ENCODE measurements around the gene ZNF550. TPM values are rescaled to one million over a fixed set of nuclear protein-coding genes. Genes with fewer than 3 reads are reported as not detected.

Gene ZNF550
- total and polyA plus RNA-seq, 10 of the 15 experiments (the other 5 are each of a cell fraction or from before 2014, with no cell fraction given): 2.6 to 14.0 (median 7.4) TPM

Other genes with a start within 250 kb of the ZNF550 start
Only the 7 nearest of the 23 such genes appear.
- 8.7 and 9.5 TPM in 2 replicates for gene ZNF419, start 72.1 kb downstream of the ZNF550 start, total RNA-seq (2014; rRNA removed)
- gene ZNF419, start 72.1 kb downstream of the ZNF550 start, total RNA-seq (2014; rRNA removed; fragmentation: Illumina TruSeq; extraction: Trizol): 6.9 and 7.2 TPM in 2 replicates
- gene ZNF419, start 72.1 kb downstream of the ZNF550 start, total RNA-seq (2021): 6.2 and 7.3 TPM in 2 replicates
- gene ZNF419, start 72.1 kb downstream of the ZNF550 start, polyA plus RNA-seq (2011; rRNA removed): 12.8 and 16.3 TPM in 2 replicates
- gene ZNF419, start 72.1 kb downstream of the ZNF550 start, polyA plus RNA-seq (2014; fragmentation: Illumina TruSeq; extraction: Trizol): 5.8 and 7.7 TPM in 2 replicates
- gene ZNF419, start 72.1 kb downstream of the ZNF550 start, polyA plus RNA-seq (2014; fragmentation: Nextera tagmentation; extraction: Ambion mirVana): 1 to 10 TPM in 1 of 2 experiments, under 1 TPM in 1; 0.98 to 1.8 TPM
- gene ZNF419, start 72.1 kb downstream of the ZNF550 start, polyA plus RNA-seq (2014; rRNA removed): 7.6 and 8.0 TPM in 2 replicates
- gene ZNF419, start 72.1 kb downstream of the ZNF550 start, polyA plus RNA-seq (2016; fragmentation: Nextera tagmentation; extraction: Ambion mirVana): 1 to 10 TPM; 4.6 to 7.7 TPM
- 9.1 and 11.4 TPM in 2 replicates for gene ZNF773, start 59.9 kb downstream of the ZNF550 start, total RNA-seq (2014; rRNA removed)
- 6.0 and 7.6 TPM in 2 replicates for gene ZNF773, start 59.9 kb downstream of the ZNF550 start, total RNA-seq (2014; rRNA removed; fragmentation: Illumina TruSeq; extraction: Trizol)
- gene ZNF773, start 59.9 kb downstream of the ZNF550 start, total RNA-seq (2021): 5.6 and 6.4 TPM in 2 replicates
- 8.1 and 9.6 TPM in 2 replicates for gene ZNF773, start 59.9 kb downstream of the ZNF550 start, polyA plus RNA-seq (2011; rRNA removed)
- 5.5 and 7.4 TPM in 2 replicates for gene ZNF773, start 59.9 kb downstream of the ZNF550 start, polyA plus RNA-seq (2014; fragmentation: Illumina TruSeq; extraction: Trizol)
- gene ZNF773, start 59.9 kb downstream of the ZNF550 start, polyA plus RNA-seq (2014; fragmentation: Nextera tagmentation; extraction: Ambion mirVana): 1 to 10 TPM in 1 of 2 experiments, under 1 TPM in 1; 0.21 to 1.4 TPM
- gene ZNF773, start 59.9 kb downstream of the ZNF550 start, polyA plus RNA-seq (2014; rRNA removed): 7.5 and 8.0 TPM in 2 replicates
- gene ZNF773, start 59.9 kb downstream of the ZNF550 start, polyA plus RNA-seq (2016; fragmentation: Nextera tagmentation; extraction: Ambion mirVana): 1 to 10 TPM; 6.6 to 6.8 TPM
- 2.4 and 2.5 TPM in 2 replicates for gene ZNF549, start 32.5 kb downstream of the ZNF550 start, total RNA-seq (2014; rRNA removed)
- gene ZNF549, start 32.5 kb downstream of the ZNF550 start, total RNA-seq (2014; rRNA removed; fragmentation: Illumina TruSeq; extraction: Trizol): 2.5 and 2.9 TPM in 2 replicates
- gene ZNF549, start 32.5 kb downstream of the ZNF550 start, total RNA-seq (2021): 1.8 and 2.2 TPM in 2 replicates
- gene ZNF549, start 32.5 kb downstream of the ZNF550 start, polyA plus RNA-seq (2011; rRNA removed): 4.0 and 5.7 TPM in 2 replicates
- 2.8 and 3.0 TPM in 2 replicates for gene ZNF549, start 32.5 kb downstream of the ZNF550 start, polyA plus RNA-seq (2014; fragmentation: Illumina TruSeq; extraction: Trizol)
- 1 to 10 TPM in 1 of 2 experiments, under 1 TPM in 1; 0.73 to 1.1 TPM for gene ZNF549, start 32.5 kb downstream of the ZNF550 start, polyA plus RNA-seq (2014; fragmentation: Nextera tagmentation; extraction: Ambion mirVana)
- gene ZNF549, start 32.5 kb downstream of the ZNF550 start, polyA plus RNA-seq (2014; rRNA removed): 1.8 and 2.0 TPM in 2 replicates
- 1 to 10 TPM; 2.3 to 2.4 TPM for gene ZNF549, start 32.5 kb downstream of the ZNF550 start, polyA plus RNA-seq (2016; fragmentation: Nextera tagmentation; extraction: Ambion mirVana)
- 5.2 and 5.4 TPM in 2 replicates for gene ZNF416, start 19.0 kb upstream of the ZNF550 start, total RNA-seq (2014; rRNA removed)
- 5.1 and 5.3 TPM in 2 replicates for gene ZNF416, start 19.0 kb upstream of the ZNF550 start, total RNA-seq (2014; rRNA removed; fragmentation: Illumina TruSeq; extraction: Trizol)
- 5.3 TPM in 2 replicates for gene ZNF416, start 19.0 kb upstream of the ZNF550 start, total RNA-seq (2021)
- 3.9 TPM in 2 replicates for gene ZNF416, start 19.0 kb upstream of the ZNF550 start, polyA plus RNA-seq (2011; rRNA removed)
- 4.1 and 5.4 TPM in 2 replicates for gene ZNF416, start 19.0 kb upstream of the ZNF550 start, polyA plus RNA-seq (2014; fragmentation: Illumina TruSeq; extraction: Trizol)
- gene ZNF416, start 19.0 kb upstream of the ZNF550 start, polyA plus RNA-seq (2014; fragmentation: Nextera tagmentation; extraction: Ambion mirVana): 1 to 10 TPM; 1.2 to 1.6 TPM
- 3.2 and 3.9 TPM in 2 replicates for gene ZNF416, start 19.0 kb upstream of the ZNF550 start, polyA plus RNA-seq (2014; rRNA removed)
- gene ZNF416, start 19.0 kb upstream of the ZNF550 start, polyA plus RNA-seq (2016; fragmentation: Nextera tagmentation; extraction: Ambion mirVana): 1 to 10 TPM; 4.4 to 5.1 TPM
- 3.5 and 4.6 TPM in 2 replicates for gene ZIK1, start 24.3 kb upstream of the ZNF550 start, total RNA-seq (2014; rRNA removed)
- gene ZIK1, start 24.3 kb upstream of the ZNF550 start, total RNA-seq (2014; rRNA removed; fragmentation: Illumina TruSeq; extraction: Trizol): 3.9 and 4.7 TPM in 2 replicates
- gene ZIK1, start 24.3 kb upstream of the ZNF550 start, total RNA-seq (2021): 3.3 and 3.5 TPM in 2 replicates
- 2.4 and 3.1 TPM in 2 replicates for gene ZIK1, start 24.3 kb upstream of the ZNF550 start, polyA plus RNA-seq (2011; rRNA removed)
- 2.8 and 3.5 TPM in 2 replicates for gene ZIK1, start 24.3 kb upstream of the ZNF550 start, polyA plus RNA-seq (2014; fragmentation: Illumina TruSeq; extraction: Trizol)
- gene ZIK1, start 24.3 kb upstream of the ZNF550 start, polyA plus RNA-seq (2014; fragmentation: Nextera tagmentation; extraction: Ambion mirVana): 1 to 10 TPM in 1 of 2 experiments, under 1 TPM in 1; 0.45 to 1.1 TPM
- 2.3 TPM in 2 replicates for gene ZIK1, start 24.3 kb upstream of the ZNF550 start, polyA plus RNA-seq (2014; rRNA removed)
- gene ZIK1, start 24.3 kb upstream of the ZNF550 start, polyA plus RNA-seq (2016; fragmentation: Nextera tagmentation; extraction: Ambion mirVana): 1 to 10 TPM; 2.5 to 3.3 TPM
- gene ZNF530, start 40.0 kb upstream of the ZNF550 start, total RNA-seq (2014; rRNA removed): 9.3 and 9.9 TPM in 2 replicates
- 6.0 and 6.7 TPM in 2 replicates for gene ZNF530, start 40.0 kb upstream of the ZNF550 start, total RNA-seq (2014; rRNA removed; fragmentation: Illumina TruSeq; extraction: Trizol)
- 6.4 and 7.5 TPM in 2 replicates for gene ZNF530, start 40.0 kb upstream of the ZNF550 start, total RNA-seq (2021)
- gene ZNF530, start 40.0 kb upstream of the ZNF550 start, polyA plus RNA-seq (2011; rRNA removed): 3.7 and 3.9 TPM in 2 replicates
- 5.5 and 6.9 TPM in 2 replicates for gene ZNF530, start 40.0 kb upstream of the ZNF550 start, polyA plus RNA-seq (2014; fragmentation: Illumina TruSeq; extraction: Trizol)
- 1 to 10 TPM; 1.9 to 2.1 TPM for gene ZNF530, start 40.0 kb upstream of the ZNF550 start, polyA plus RNA-seq (2014; fragmentation: Nextera tagmentation; extraction: Ambion mirVana)
- 8.8 and 12.9 TPM in 2 replicates for gene ZNF530, start 40.0 kb upstream of the ZNF550 start, polyA plus RNA-seq (2014; rRNA removed)
- 1 to 10 TPM; 6.5 to 8.3 TPM for gene ZNF530, start 40.0 kb upstream of the ZNF550 start, polyA plus RNA-seq (2016; fragmentation: Nextera tagmentation; extraction: Ambion mirVana)
- 14.3 and 17.6 TPM in 2 replicates for gene ZNF134, start 54.4 kb upstream of the ZNF550 start, total RNA-seq (2014; rRNA removed)
- gene ZNF134, start 54.4 kb upstream of the ZNF550 start, total RNA-seq (2014; rRNA removed; fragmentation: Illumina TruSeq; extraction: Trizol): 9.8 and 10.0 TPM in 2 replicates
- gene ZNF134, start 54.4 kb upstream of the ZNF550 start, total RNA-seq (2021): 10.8 and 13.2 TPM in 2 replicates
- 6.9 and 8.3 TPM in 2 replicates for gene ZNF134, start 54.4 kb upstream of the ZNF550 start, polyA plus RNA-seq (2011; rRNA removed)
- gene ZNF134, start 54.4 kb upstream of the ZNF550 start, polyA plus RNA-seq (2014; fragmentation: Illumina TruSeq; extraction: Trizol): 7.9 and 9.5 TPM in 2 replicates
- 1 to 10 TPM; 1.6 to 2.6 TPM for gene ZNF134, start 54.4 kb upstream of the ZNF550 start, polyA plus RNA-seq (2014; fragmentation: Nextera tagmentation; extraction: Ambion mirVana)
- 10.6 and 12.2 TPM in 2 replicates for gene ZNF134, start 54.4 kb upstream of the ZNF550 start, polyA plus RNA-seq (2014; rRNA removed)
- 10 to 100 TPM in 1 of 2 experiments, 1 to 10 TPM in 1; 9.7 to 10.5 TPM for gene ZNF134, start 54.4 kb upstream of the ZNF550 start, polyA plus RNA-seq (2016; fragmentation: Nextera tagmentation; extraction: Ambion mirVana)